HG03565 (cell line): ENCODE data around the gene CALR.
"Not testable (repeated sequence)": the region's sequence is repeated elsewhere in the genome, so short reads cannot be mapped to it uniquely, and the experiment has no call there.

ENCODE experiments used
- ATAC-seq: cut with Tn5 transposase; IDR thresholded peaks from one replicate; pipeline ENCODE4 v1.9.1; 2021; ENCODE audit warnings: mild to moderate bottlenecking, moderate library complexity; ENCODE audit not compliant: unreplicated experiment

The CALR gene

DNA sequence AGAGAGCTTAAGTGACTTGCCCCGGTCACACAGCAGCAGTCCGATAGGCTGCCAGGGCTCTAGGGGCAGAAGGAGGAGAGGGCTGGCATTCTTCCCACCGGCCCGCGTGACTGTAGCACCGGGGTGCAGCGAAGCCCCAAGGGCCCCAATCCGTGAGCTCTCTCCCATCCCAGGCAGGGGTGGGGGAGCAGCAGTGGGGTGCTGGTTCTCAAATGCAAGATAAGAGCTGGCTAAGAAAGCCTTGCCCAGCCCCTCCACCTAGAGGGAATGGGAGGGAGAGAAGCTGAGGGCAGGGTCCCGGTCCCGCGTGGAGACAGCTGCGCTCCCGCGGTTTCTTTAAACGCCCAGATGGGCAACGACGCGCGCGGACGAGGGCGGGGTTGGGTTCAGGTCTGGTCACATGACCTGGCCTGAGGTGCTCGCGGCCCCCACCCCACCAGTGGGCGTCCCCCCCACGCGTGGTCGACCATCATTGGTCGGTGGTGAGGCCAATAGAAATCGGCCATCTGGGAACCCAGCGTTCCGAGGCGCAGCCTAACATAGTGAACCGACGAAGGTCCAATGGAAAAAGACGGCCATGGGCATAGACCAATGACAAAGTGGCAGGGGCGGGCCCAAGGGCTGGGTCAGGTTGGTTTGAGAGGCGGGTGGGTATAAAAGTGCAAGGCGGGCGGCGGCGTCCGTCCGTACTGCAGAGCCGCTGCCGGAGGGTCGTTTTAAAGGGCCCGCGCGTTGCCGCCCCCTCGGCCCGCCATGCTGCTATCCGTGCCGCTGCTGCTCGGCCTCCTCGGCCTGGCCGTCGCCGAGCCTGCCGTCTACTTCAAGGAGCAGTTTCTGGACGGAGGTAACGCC, at the start of gene CALR:
Gene CALR, plus strand, starts transcription at position 683 of the 852 bp plus-strand sequence. Its CDS starts 71 bp downstream, at position 754.
- peak; percentile 79 for ATAC-seq

DNA sequence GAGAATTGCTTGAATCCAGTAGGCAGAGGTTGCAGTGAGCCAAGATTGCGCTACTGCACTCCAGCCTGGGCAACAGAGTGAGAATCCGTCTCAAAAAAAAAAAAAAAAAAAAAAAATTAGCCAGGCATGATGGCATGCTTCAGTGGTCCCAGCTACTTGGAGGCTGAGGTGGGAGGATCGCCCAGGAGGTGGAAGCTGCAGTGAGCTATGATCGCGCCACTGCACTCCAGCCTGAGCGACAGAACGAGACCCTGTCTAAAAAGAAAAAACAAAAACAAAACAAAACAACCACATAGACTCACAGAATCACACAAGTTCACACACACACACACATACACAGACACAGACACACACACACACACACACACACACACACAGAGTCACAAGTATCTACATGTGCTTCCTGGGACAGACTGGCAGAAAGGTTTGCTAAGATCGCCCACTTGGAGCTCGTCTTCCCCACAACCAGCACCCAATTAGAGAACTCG, 48.1 kb upstream of the CALR start:
- ATAC-seq, result not testable (repeated sequence)

DNA sequence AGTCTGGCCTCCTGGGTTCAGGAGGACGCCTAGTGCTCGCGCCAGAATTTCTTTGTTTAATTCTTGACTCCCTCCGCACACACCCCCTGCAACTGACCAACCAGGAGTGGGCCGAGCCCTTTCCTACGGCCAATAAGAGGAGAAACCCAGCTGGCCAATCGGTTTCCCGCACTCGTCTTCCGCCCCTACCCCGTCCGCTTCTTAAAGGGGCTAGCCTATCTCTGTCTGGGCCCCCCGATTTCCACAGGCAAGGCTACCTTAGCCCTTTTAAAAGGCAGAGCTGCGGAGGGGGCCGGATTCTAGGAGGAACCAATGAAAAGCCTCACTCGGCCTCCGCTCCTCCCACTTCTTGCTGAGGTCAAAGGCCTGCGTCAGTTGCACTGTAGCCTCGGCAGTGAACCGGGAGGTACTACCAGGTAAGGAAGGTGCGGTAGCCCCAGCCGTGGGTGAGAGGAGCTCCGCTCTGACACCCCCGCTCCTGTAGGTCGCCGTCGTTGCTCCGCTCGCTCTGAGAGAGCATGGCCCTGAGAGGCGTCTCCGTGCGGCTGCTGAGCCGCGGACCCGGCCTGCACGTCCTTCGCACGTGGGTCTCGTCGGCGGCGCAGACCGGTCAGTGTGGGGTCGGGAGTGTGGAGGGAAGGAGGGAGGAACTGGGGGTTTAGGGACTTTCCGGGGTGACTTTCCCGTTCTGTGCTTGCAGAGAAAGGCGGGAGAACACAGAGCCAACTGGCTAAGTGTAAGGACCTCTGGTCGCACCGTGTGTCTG, 47.4 kb upstream of the CALR start, which contains the start of gene GCDH:
Gene GCDH, plus strand, starts transcription at position 374 of the 766 bp plus-strand sequence. Its CDS starts 145 bp downstream, at position 519.
- peak; percentile 89 for ATAC-seq

DNA sequence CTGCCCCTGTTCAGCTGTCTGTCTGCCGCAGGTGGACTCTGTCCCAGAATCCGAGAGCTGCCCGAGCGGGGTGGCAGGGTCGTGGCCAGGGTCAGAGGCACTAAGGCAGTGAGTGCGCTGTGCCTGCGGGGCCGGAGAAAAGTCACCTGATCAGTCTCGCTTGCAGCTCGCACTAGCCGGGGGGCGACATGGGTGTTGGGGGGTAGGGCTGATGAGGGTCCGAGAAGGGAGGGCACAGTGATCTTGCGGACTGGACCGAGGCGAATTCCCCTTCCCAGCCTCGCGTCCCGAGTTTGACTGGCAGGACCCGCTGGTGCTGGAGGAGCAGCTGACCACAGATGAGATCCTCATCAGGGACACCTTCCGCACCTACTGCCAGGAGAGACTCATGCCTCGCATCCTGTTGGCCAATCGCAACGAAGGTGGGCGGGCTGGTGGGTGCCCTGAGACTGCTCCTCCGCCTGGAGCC, 46.8 kb upstream of the CALR start:
- ATAC-seq, result no peak

DNA sequence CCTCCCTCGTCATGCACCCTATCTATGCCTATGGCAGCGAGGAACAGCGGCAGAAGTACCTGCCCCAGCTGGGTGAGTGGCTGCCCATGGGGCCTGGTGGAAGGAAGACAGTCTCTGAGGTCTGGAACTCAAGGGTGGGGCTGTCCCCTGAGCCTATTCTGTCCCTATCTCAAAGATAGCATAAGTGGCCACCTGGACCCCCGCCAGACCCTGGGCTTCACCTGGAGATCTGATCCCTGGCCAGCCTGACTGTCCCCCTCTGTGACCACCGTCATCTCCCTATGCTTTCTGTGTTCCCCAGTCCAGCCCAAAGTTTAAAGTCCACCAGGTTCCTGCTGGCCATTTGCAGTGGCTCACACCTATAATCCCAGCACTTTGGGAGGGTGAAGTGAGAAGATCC, 44.8 kb upstream of the CALR start:
- no peak for ATAC-seq

DNA sequence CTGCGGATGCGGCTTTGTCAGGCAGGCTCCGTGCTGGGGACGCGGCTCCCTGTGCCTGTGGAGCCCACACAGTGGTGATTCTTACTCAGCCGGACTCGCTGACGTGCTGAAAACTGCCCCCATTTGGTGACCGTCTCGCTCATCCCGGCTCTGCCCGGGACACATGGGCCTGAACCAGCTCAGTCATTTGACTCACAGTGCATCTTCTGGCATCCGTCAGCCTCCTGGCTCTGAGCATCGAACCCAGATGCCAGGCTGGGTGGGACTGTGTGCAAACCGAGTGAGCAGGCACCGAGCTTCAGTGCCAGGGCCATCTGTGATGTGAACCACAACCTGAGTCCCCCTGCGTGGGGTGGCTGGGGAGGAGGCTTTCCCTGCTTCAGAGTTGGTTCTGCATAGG, 41.9 kb upstream of the CALR start:
- ATAC-seq, result no peak

- no peak for ATAC-seq
Observed at GRCh38 chr19:12899891-12900518, 38.4 kb upstream of the CALR start.

DNA sequence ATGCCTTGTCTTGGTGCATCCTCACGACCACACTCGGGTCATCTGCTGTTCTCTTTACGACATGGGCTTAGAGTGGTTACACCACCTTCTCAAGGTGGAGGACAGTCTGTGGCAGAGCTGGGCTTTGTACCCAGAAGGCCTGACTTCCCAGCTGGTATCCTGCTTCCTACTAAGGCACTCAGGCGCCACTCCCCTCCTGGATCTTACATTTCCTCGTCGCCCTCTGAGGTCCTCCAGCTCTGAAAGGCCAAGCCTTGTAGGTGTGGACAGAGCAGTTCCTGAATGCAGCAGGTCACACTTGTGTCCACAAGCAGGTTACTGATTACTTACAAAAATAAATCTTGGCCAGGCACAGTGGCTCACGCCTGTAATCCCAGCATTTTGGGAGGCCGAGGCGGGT, 31.2 kb upstream of the CALR start:
- ATAC-seq, result no peak

DNA sequence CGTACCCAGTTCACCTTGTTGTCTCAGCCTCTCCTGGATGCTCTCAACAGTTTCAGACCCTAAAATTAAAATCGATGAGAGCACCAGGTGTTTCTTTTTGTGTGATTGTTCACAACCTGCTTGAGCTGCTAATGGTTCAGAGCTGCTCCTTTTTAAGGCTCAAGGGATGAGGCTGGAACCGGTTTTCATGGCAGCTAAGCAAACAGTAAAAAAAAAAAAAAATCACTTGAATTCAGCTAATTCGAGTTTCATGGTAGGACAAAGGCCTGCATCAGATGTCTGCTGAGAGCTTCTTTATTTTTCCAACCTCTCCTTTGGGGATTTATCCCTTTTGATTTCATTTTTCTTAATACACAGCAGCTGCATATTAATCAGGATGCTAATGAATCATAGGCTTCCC, 25.8 kb upstream of the CALR start:
- no peak for ATAC-seq

DNA sequence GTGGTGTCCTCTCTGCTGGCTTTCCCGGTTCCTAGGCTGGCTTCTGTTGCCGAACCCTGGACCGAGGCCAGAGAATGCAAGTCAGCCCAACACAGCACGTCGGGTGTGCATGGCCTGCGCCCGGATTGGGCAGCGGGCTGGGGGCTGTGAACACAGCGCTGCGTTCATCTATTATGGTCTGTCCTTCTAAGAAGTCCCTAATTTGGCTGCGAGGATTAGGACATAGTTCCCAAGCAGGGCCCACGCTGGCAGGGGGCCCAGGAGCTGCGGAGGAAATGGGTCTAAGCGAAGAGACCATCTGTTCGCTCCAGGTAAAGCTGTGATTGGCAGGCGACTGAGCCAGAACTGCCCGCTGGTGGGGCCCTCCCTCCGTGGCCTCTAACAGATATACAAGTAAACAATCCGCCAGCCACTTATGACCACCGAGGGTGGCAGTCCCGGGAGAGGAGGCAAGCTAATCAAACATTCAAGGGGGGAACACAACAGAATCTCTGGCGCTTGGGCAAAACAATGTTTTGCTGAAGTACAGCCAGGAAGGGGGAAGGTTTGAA, 25.3 kb upstream of the CALR start:
- ATAC-seq, result no peak

DNA sequence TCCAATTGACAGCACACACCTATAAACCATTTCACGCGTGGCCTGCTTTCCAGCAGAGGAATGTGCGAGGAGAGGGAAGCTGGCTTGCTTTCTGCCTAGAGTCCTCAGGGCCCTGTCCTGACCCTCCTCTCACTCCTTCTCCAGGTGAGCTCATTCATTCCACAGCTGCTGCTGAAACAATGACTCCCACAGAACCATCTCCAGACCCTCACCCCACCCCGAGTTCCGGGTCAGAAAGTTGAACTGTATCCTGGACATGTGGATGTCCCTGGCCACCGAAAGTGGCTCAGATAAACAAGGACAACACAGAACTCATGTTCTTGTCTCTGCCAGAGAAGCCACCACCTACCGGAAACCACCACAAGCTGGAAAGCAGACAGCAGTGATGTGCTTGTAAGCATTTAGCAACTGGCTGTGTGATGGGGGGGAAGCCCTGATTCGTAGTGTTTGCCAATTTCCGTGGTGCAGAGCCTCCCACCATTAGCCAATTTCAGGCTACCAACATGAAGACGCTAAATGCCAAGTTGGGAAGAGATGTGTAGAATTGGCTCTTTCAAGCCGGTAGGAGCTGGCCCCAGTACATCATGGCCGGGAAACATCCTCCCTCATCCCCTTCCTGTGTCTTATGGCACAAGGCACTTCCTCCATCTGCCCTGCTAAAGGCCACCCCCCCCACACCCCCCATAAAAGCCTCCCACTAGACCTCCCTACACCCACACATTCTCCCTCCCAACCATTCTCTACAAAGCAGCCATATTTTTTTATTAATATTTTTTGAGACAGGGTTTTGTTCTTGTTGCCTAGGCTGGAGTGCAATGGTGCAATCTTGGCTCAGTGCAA, 24.3 kb upstream of the CALR start:
- no peak for ATAC-seq

DNA sequence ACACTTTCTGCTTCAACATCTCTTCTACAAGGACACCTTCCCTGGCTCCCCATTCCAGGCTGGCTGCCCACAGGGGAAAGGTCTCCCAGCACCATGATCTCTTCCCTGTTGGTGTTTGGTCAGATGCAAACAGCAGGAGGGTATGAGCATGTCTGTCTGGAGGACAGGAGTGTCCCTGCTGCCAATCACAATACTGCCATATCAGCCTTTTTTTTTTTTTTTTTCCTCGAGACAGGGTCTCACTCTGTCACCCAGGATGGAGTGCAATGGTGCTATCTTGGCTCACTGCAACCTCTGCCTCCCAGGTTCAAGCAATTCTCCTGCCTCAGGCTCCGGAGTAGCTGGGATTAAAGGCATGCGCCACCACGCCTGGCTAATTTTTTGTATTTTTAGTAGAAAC, 22.5 kb upstream of the CALR start:
- ATAC-seq, result not testable (repeated sequence)

- ATAC-seq, result no peak
Observed at GRCh38 chr19:12918253-12918652, 20.2 kb upstream of the CALR start.

DNA sequence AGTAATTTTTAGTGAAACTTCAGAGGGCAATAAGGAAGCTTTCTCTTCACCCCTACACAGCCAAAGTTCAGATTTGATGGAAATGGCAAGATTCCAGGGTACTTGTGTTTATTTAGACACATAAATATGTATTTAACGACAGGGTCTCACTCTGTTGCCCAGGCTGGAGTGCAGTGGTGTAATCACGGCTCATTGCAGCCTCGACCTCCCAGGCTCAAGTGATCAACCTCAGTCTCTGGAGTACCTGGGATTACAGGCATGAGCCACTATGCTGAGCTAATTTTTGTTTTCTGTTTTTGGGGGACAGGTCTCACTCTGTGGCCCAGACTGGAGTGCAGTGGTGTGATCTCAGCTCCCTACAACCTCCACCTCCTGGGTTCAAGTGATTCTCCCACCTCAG, 17.4 kb upstream of the CALR start:
- ATAC-seq, result no peak

- ATAC-seq, result no peak
Observed at GRCh38 chr19:12922959-12923358, 15.4 kb upstream of the CALR start.

DNA sequence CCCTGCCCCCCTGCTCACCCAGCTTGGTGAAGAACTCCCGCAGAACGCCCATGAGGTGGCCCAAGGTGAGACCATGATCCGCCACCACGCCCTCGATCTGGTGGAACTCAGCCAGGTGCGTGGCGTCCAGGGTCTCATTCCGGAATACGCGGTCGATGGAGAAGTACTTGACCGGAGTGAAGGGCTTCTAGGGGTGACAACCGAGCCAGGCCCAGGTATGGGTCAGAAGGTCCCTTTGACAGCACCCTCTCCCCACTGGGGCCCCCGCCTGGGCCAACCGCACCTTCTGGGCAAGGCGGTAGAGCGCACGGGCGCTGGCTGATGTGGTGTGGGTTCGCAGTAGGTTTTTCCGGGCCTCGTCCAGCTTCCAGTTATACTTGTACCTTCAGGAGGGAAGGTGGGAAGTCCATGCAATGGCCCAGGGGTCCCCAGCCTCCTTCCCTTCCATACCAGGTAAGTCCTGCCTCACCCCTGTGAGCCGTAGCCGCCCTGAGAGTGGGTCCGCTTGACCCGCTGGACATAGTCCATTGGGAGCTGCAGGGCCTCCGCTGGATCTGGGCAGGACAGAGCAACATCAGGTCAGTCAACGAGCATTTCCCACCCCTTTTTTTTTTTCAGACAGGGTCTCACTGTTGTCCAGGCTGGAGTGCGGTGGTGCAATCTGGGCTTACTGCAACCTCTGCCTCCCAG, 13.6 kb upstream of the CALR start:
- ATAC-seq, result no peak

DNA sequence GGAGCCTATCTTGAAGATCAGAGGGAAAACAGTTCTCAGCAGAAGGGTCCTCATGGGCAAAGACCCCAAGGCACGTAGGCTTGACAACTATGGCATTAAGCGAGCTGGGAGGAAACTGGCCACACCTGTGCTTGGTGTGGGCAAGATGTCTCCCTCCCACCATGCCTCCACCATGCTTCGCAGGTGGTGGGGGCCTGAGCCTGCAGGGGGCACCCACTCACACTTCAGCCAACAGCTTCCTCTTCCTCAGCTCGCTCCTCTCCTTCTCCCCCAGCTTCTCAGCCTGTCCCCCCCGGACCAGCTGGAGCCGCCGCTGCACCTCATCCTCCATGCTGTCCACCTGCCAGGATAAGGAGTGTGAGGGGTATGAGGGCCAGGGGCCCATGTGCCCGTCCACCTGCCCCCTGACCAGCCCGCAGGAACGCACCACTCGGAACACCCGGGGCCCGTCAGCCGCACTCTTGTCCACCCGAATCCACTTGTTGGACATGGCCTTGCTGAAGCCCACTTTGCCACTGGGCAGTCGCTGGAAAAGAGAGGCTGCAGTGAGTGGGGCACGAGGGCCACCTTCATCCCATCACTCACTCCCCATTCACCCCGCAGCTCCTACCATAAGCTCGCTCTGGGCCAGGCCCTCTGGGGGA, 8.3 kb upstream of the CALR start:
- no peak for ATAC-seq

GRCh38 chr19:12932392-12933286, 5.8 kb upstream of the CALR start:
- no peak for ATAC-seq
